Panc1 (cell line): ENCODE results near the gene GATD1. TPM values are rescaled to one million over a fixed set of nuclear protein-coding genes. Genes with fewer than 3 reads are reported as not detected.

ENCODE experiments used
- ATAC-seq: fragments of 200-7000 bp; cut with Tn5 transposase; 2 replicates; pipeline ENCODE4 v1.9.1; 2020; ENCODE audit warnings: mild to moderate bottlenecking, moderate library complexity
- BruUV-seq: library from RNA; stranded (reverse); fragments of 400-500 nt; replicated peaks from 2 replicates; lab custom pipeline; 2021; lab: Mats Ljungman, UMichigan
- CTCF ChIA-PET: fragments of 300-600 bp; sonication (Branson Sonifier 250); formaldehyde crosslinking; loops from one replicate; lab custom pipeline; 2022; ENCODE audit warnings: antibody characterized with exemption; lab: Charles Lee
- POLR2A ChIA-PET: fragments of 300-600 bp; sonication (Branson Sonifier 250); formaldehyde crosslinking; loops from one replicate; lab custom pipeline; 2022; ENCODE audit warnings: antibody characterized with exemption; lab: Charles Lee
- DNase-seq: peaks from one replicate; pipeline ENCODE4 v3.0.0-alpha.2; 2010; ENCODE audit warnings: low read depth, low spot score
- H3K27ac ChIP-seq: 2 replicates; pipeline ENCODE4 v1.5.1; 2011; ENCODE audit warnings: mild to moderate bottlenecking, low read length, inconsistent platforms
- H3K27me3 ChIP-seq: fragments of 200-500 bp; sonication (Bioruptor generic); 2 replicates; pipeline ENCODE4 v1.6.0; 2014; ENCODE audit warnings: low read length, inconsistent platforms; ENCODE audit not compliant: control insufficient read depth, insufficient read depth
- H3K36me3 ChIP-seq: fragments of 200-500 bp; sonication (Bioruptor generic); 2 replicates; pipeline ENCODE4 v1.5.1; 2014; ENCODE audit warnings: inconsistent platforms, mild to moderate bottlenecking, low read length, moderate library complexity; ENCODE audit not compliant: control insufficient read depth, insufficient read depth
- H3K4me1 ChIP-seq: 2 replicates; pipeline ENCODE4 v1.5.1; 2011; ENCODE audit warnings: inconsistent platforms, mild to moderate bottlenecking, low read length, moderate library complexity; ENCODE audit not compliant: control insufficient read depth, insufficient read depth
- H3K4me3 ChIP-seq, 2 experiments: 2 replicates each; pipeline ENCODE4 v1.5.1; 2011 to 2012; ENCODE audit warnings: low read depth in 2 of 2, low read length in 2 of 2, mild to moderate bottlenecking in 2 of 2, inconsistent platforms in 1 of 2, moderate library complexity in 1 of 2
- H3K9me3 ChIP-seq: fragments of 200-500 bp; sonication (Bioruptor generic); 2 replicates; pipeline ENCODE4 v1.5.1; 2014; ENCODE audit warnings: low read depth, mild to moderate bottlenecking, inconsistent platforms, low read length, moderate library complexity; ENCODE audit not compliant: control insufficient read depth, insufficient read depth
- CTCF ChIP-seq: fragments of 450-650 bp; IDR thresholded peaks from 2 replicates; pipeline ENCODE4 v1.5.1; 2017; ENCODE audit warnings: mild to moderate bottlenecking
- POLR2AphosphoS5 ChIP-seq: IDR thresholded peaks from 2 replicates; pipeline ENCODE4 v1.6.1; 2012; ENCODE audit warnings: mild to moderate bottlenecking, low read depth, low read length, moderate library complexity
- SIN3A ChIP-seq: IDR thresholded peaks from 2 replicates; pipeline ENCODE4 v1.6.1; 2012; ENCODE audit warnings: low read depth, mild to moderate bottlenecking, low read length, moderate library complexity, borderline replicate concordance; ENCODE audit not compliant: insufficient read depth
- TCF7L2 ChIP-seq: IDR thresholded peaks from 2 replicates; pipeline ENCODE4 v1.6.1; 2011; ENCODE audit warnings: mild to moderate bottlenecking, low read depth, low read length, inconsistent platforms
- in situ Hi-C: cut with HindIII; loops from 2 replicates; pipeline ENCODE4 v1.10.0; 2016; ENCODE audit warnings: low sequenced_read_pairs, low pct_unique_long_range_greater_than_20kb
- intact Hi-C: fragments of 100-400 bp; cut with micrococcal nuclease; formaldehyde crosslinking; loops from one replicate; pipeline ENCODE4 v1.10.0; 2022; ENCODE audit not compliant: unreplicated experiment
- total RNA-seq: library from RNA; stranded (reverse); gene quantifications from one replicate; pipeline ENCODE4 v1.2.1, GENCODE V29; 2021; ENCODE audit not compliant: unreplicated experiment
- TF ChIP-seq, protein P1 (sequence below), 2 experiments: IDR thresholded peaks; 2 replicates each; pipeline ENCODE4 v1.6.1; 2011 to 2012; ENCODE audit warnings: low read depth in 2 of 2, control low read depth in 1 of 2, low read length in 1 of 2, mild to moderate bottlenecking in 1 of 2, moderate library complexity in 1 of 2; ENCODE audit not compliant: insufficient read depth in 1 of 2

GATD1 gene
- total RNA-seq, 1 experiment from 2014 or later, result 229 TPM

GRCh38 chr11:819129-819931 lies 42.0 kb upstream of the GATD1 start:
- ATAC-seq (peak; percentile 66), DNase-seq (no peak)
- peak overlapping the region; percentile 76 for H3K27ac ChIP-seq
- BruUV-seq, result no TSS peak
- no peaks in the 10 kb centered on the region for H3K9me3 ChIP-seq
- 0 out of 2 replicates have a peak, but pooled peaks cover 2% of the 10 kb centered on the region for H3K36me3 ChIP-seq
- peak overlapping the region; percentile 80 to 88 for H3K4me3 ChIP-seq
- POLR2A ChIA-PET, result interaction anchor here (0.6 to 1.9 kb wide), 4 partner anchors 9 to 254 kb away, joined by 4 to 11 read pairs (median 8); partner anchors contain the start of gene CRACR2B
- intact Hi-C loops, result no loop called here
- in situ Hi-C loops, result no loop called here
- CTCF ChIA-PET, result interaction anchor here (1.2 kb wide), 2 partner anchors 10 to 11 kb away, joined by 3 read pairs; partner anchors contain the start of gene RPLP2
- peaks cover 37% of the 10 kb centered on the region for H3K4me1 ChIP-seq
- H3K27me3 ChIP-seq, result no peaks in the 10 kb centered on the region
- peak; percentile 83; the same call in 1 of the 2 replicates for TF ChIP-seq SIN3A
- TF ChIP-seq POLR2AphosphoS5, result peak; percentile 97
- TF ChIP-seq, protein P1, sequence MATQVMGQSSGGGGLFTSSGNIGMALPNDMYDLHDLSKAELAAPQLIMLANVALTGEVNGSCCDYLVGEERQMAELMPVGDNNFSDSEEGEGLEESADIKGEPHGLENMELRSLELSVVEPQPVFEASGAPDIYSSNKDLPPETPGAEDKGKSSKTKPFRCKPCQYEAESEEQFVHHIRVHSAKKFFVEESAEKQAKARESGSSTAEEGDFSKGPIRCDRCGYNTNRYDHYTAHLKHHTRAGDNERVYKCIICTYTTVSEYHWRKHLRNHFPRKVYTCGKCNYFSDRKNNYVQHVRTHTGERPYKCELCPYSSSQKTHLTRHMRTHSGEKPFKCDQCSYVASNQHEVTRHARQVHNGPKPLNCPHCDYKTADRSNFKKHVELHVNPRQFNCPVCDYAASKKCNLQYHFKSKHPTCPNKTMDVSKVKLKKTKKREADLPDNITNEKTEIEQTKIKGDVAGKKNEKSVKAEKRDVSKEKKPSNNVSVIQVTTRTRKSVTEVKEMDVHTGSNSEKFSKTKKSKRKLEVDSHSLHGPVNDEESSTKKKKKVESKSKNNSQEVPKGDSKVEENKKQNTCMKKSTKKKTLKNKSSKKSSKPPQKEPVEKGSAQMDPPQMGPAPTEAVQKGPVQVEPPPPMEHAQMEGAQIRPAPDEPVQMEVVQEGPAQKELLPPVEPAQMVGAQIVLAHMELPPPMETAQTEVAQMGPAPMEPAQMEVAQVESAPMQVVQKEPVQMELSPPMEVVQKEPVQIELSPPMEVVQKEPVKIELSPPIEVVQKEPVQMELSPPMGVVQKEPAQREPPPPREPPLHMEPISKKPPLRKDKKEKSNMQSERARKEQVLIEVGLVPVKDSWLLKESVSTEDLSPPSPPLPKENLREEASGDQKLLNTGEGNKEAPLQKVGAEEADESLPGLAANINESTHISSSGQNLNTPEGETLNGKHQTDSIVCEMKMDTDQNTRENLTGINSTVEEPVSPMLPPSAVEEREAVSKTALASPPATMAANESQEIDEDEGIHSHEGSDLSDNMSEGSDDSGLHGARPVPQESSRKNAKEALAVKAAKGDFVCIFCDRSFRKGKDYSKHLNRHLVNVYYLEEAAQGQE (IDR thresholded peaks at IDR 0.05; ENCODE audit: insufficient read depth in 1 of 2, low read depth in 2 of 2, low read length in 1 of 2), result no peak
- no peak for TF ChIP-seq CTCF
- peak; percentile 79; the same call in 1 of the 2 replicates for TF ChIP-seq TCF7L2

GRCh38 chr11:818396-819128 lies 41.3 kb upstream of the GATD1 start, which contains the start of gene PNPLA2:
PNPLA2 (plus strand) TSS chr11:818914; CDS start chr11:819719, 805 bp downstream.
- ATAC-seq, result no peak
- ChIA-PET CTCF (interaction anchor here (1.2 kb wide), 2 partner anchors 9 to 10 kb away, joined by 3 read pairs; partner anchors contain the start of gene RPLP2), POLR2A (interaction anchor here (0.6 to 1.9 kb wide), 5 partner anchors 8 to 267 kb away, joined by 4 to 11 read pairs (median 7); partner anchors contain the start of gene CRACR2B)
- H3K9me3 ChIP-seq, result no peaks in the 10 kb centered on the region
- peak within 1 kb of the TSS; percentile 80 to 88 for H3K4me3 ChIP-seq
- 0 out of 2 replicates have a peak, but pooled peaks cover 1% of the 10 kb centered on the region for H3K36me3 ChIP-seq
- no peaks in the 10 kb centered on the region for H3K27me3 ChIP-seq
- peaks cover 37% of the 10 kb centered on the region for H3K4me1 ChIP-seq
- no TSS peak for BruUV-seq
- TF ChIP-seq CTCF (no peak), SIN3A (no peak), TCF7L2 (no peak), POLR2AphosphoS5 (no peak)
- TF ChIP-seq, protein P1 (IDR thresholded peaks at IDR 0.05; ENCODE audit: insufficient read depth in 1 of 2, low read depth in 2 of 2, low read length in 1 of 2), result no peak
- in situ Hi-C loops, result no loop called here
- DNase-seq, result no peak
- peak within 1 kb of the TSS; percentile 76 for H3K27ac ChIP-seq
- intact Hi-C loops, result no loop called here
